OCI-M1 (cell line): ENCODE data around the gene RASGRP2.

Source experiments
- DNase-seq: peaks from one replicate; lab custom pipeline; 2025; lab: John Stamatoyannopoulos, UW

RASGRP2 gene

DNA sequence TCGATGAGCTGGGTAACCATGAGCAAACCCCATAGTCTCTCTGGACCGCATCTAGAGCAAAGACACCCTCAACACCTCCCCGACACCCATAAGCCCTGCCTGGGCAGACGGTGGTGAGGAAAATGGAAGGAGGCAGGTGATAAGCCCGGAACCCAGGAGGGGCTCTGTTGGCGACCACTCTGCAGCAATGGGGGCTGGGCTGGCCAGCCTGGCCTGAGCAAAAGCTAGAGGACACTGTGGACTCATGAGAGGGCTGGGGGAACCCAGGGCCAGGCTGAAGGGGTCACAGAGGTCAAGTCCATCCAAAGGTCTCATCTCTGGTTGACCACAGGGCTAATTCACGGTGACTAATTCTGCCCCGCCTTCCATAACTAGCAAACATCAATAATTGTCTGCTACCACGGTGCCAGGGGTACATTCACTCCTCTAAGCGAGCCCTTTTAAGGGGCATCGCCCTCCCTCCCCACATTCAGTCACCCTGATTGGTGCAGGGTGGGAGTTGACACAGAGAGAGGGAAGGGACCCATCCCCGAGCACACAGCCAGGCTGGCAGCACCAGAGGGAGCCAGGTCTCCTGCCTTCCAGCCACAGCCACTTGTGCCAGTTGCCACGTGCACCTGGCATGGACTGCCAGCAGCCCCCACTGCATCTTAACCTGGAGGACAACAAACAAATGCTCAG is 11.9 kb upstream of the RASGRP2 start:
- DNase-seq: no peak

DNA sequence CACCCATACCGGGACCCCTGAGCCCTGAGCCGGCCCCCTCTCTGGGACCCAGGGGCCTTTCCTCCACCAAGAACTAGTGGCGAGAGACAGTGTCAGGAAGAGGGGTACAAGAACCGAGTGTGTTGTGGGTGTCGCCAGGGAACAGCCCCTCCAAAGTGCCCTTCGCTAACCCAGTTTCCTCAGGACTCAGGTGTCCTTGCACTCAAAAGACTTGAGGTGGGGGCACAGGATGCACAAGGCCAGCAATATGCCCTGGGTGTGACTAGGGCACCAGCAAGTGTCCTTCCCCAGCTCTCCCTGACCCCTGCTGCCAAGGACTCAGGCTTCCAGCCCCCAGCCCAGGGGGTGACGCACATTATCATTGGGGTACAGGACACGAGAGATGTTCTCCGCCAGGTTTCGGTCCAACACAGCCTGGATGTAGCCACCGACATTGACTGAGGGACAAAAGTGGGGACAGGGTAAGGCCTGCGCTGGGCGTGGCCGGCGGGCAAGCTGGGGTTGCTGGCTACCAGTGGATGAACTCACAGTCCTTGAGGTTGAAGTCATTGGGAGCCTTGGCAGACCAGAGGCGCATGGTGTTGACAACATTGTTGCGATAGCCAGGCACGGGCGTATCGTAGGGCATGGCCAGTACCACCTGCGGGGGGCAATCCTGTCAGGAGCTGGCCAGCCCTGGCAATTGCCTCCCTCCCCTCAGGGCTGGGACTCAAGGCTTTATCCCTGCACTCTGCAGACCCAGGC is 11.1 kb upstream of the RASGRP2 start:
- no peak for DNase-seq

GRCh38 chr11:64754124-64754918 is 10.4 kb upstream of the RASGRP2 start:
- DNase-seq: peak; percentile 47

DNA sequence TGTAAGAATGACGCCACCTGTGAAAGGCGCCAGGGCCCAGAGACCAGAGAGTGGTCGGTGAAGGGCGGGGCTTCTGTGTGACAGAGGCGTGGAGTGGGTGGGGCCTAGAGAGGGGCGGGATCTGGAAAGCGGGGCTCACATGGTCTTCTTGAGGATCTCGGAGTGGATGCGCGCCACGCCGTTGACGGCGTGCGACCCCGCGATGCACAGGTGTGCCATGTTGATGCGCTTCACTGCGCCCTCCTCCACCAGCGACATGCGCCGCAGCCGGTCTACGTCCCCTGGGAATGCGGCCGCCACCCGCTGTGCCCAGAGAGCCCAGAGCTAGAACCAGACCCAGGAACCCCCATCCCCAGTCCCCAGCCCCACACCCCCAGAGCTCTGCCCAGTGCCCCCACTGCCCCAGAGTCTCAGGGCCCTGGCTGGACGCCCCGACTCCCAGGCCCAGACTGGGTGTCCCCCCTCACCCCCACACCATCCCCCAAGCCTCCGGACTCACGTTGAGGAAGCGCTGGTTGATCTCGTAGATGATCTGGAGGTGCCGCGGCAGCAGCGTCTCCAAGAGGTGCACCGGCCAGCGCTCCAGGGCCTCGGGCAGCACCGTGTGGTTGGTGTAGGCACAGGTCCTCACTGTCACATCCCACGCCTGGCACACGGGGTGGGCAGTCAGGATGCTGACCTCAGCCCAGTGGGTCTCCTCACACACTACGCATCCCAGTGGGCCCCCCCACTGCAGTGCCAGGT is 9.6 kb upstream of the RASGRP2 start:
- no peak for DNase-seq

DNA sequence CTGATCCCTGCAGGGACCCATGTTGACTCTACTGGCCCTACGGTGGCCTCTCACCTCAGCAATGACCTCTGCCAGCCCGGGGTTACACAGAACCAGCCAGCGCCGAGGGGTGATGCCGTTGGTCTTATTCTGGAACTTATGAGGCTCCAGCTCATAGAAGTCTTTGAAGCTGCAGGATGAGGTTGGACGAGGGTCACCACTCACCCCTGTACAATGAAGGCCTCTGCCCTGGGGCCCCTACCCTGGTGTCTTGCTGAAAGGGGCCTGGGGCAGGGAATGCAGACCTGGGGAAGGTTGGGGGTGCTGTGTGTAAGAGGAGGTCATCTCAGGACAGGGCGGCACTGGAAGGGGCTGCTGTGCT is 9.1 kb upstream of the RASGRP2 start:
- DNase-seq: no peak

DNA sequence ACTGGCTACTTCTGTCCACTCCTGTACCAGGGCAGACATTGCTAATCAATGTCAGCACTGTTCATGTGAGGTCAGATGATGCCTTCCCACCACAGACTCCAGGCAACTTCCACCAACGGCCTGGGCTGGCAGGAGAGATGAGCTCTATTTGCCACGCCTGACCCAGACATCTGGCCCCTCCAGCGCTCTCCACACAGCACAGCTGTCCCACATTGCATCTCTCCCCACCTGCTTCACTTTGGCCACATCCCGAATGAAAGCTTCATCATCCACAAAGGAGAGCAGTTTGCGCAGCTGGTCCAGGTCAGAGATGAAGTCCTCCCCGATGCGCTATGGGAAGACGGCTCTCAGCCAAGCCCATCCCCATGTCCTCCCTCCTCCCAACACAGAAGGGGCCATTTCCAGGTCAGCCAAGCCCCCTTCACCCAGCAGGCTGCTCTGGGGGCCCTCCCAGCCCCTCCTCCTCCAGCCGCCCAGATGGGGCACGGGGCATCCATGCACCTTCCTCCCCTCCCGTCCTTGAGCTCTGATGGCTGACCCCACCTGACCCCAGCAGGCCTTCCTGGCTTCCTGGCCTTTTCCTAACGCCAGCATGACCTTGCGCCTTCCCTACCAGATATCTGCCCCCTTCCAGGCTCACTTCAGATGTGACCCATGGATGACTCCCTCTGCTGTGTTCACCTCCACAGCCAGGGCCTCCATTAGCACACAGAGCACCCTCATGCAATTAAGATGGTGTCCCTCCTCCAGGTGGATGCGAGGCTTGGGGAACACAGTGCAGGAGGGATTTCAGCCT is 8.4 kb upstream of the RASGRP2 start:
- no peak for DNase-seq

DNA sequence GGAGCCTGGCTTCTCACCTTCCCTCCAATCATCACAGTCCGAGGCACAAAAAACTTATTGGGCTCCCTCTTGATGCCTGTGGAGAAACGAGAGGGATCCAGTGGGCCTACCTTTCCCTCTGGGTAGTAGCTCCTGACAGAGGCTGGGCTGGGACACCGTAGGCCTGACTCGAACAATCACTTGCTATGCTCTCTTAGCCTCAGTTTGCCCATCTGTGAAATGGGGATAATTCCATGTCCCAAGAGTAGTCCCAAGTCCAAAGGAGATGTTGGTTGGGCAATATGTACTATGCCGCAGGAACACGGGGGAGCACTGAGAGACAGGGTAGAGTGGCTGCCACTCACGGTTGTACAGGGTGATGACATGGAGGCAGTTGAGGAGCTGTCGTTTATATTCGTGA is 7.6 kb upstream of the RASGRP2 start:
- DNase-seq: no peak

- no peak for DNase-seq
These were observed 7.2 kb upstream of the RASGRP2 start for GRCh38 chr11:64751136-64751535.

- peak; percentile 28 for DNase-seq
These were observed 6.6 kb upstream of the RASGRP2 start for GRCh38 chr11:64750361-64751054.

DNA sequence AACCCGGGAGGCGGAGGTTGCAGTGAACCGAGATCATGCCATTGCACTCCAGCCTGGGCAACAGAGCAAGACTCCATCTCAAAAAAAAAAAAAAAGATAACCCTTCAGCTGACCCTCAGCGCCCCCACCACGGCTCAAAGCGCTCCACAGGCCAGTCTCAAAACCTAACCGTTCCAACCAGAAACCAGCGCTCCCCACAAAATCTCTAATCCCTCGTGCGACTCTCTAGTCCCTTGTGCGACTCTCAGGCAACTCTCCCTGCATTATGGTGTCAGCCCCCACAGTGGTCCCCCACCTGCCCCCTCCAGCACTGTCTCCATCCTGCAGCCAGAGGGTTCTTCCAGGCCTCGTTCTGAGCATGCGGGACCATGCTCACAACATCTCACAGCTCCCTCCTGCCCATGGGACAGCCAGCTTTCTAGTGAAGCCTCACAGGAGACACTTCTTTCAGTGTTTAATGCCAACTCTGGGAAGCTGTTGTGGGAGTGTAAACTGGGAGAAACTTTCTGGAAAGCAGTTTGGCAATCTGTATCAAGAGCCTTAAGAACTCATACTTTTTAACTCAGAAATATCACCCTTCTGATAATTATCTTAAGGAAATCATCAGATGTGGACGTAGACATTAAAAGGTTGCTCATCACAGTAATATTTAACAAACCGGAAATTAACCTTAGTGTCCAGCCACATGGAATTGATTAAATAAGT is 4.2 kb upstream of the RASGRP2 start:
- no peak for DNase-seq

- no peak for DNase-seq
These were observed 2.5 kb upstream of the RASGRP2 start for GRCh38 chr11:64746486-64746885.

DNA sequence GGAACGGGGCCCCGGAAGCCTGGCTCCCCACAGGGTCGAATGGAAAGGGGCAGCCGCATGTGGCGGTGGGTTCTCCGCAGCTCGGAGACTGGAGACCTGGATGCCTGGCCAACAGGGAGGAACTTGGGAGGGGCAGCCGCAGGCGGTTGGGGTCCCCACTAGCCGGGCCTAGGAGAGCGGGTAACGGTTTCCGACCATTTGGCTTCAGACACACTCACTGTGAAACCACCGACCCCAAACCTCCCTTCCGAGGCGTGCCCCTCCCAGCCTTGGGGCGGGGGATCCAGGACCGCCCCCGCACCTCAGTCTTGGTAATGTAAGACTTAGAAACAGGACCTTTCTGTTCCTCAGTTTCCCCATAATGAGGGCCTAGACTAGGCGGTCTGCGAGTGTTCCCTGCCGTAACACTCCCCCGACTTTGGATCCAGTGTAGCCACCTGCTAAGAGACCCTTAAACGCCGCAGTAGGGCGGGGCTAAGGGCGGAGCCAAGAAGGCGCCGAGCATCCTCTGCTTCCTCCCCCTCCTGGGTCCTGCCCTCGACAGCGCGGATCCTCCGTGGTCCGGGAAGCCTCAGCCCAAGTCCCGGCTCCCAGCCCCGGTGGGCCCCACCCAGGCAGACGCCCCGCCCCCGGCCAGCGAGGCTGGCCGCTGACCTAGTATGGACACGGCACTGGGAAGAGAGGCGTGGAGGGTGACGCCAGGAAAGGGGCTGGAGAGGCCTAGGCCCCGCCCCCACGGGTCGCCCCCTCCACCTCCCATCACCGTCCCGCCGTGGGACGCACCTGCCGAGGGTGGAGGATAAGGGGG is 1.8 kb upstream of the RASGRP2 start:
- DNase-seq: peak; percentile 86

GRCh38 chr11:64745189-64745520 is 1.2 kb upstream of the RASGRP2 start:
- DNase-seq: peak; percentile 78

- no peak for DNase-seq
These were observed 724 bp upstream of the RASGRP2 start for GRCh38 chr11:64744544-64745188.

- peak; percentile 87 for DNase-seq
These were observed 902 bp downstream of the RASGRP2 start for GRCh38 chr11:64742889-64743590.

DNA sequence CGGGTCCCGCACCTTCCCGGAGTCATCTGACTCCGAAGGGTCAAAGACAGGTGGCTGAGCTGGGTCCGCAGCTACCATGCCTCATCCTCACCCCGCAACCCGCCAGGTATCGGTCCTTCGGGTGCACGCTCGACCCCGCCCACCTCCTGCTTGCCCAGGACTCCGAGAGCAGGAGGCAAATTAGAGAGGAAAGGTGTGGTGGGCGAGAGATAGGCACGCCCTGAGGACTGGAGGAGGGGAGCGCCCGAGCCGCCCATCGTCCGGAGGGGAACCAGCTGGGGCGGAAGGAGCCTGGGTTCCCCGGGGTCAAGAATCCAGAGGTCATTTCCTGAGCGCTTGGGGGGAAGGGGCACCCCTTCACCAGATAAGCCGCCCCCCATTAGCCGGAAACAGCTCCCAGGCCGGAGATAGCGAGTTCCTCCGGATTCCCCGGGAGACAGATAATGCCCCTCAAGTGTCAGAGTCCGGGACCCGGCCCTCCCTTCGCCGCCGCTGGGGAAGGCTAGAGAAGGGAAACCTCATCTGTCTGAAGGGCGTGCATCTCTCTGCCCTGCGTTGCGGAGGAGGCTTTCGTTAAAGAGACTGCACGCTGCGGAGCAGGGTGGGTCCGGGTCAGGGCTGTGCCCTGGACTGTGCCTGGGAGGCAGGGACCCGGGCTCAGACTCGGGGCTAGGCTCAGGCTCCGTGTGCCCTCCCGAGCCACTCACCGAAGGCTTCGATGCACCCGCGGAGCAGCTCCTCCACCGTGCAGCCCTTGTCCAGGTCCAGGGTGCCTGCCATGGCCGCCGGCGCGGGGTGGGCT is 1.7 kb downstream of the RASGRP2 start:
- peak; percentile 73 for DNase-seq

DNA sequence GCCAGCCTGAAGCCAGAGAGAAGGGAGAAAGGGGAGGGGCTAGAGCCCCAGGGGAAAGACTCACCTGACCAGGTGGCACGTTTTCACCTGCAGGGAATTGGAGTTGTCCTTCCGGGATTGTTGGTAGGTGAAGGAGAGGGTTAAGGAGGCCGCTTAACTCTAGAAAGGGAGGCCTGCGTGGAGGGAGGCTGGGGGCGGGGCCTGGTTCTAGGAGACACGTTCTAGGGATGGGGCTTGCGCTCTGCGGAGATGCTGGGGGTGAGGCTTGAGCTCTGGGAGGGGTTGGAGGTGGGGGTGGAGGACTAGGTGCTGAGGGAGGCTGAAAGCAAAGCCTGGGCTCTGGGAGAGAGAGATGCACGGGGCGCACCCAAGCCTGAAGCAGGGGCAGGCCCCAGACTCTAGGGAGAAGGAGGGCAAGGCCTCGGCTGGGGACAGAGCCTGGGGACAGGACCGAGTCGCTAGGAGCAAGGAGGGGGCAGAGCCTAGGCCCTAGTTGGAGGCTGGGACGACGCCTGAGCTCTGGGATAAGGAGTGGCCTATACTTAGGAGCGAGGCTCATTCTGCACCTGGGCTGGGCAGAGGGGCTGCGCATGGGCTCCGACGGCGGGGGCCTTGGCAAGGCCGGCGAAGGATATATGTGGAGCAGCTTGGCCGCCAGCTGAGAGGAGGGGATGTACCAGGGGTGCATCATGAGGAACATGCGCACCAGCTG is 2.4 kb downstream of the RASGRP2 start:
- DNase-seq: no peak
